Motor neuron (in vitro differentiated cells): ENCODE data around the gene KCTD19. TPM values are rescaled to one million over a fixed set of nuclear protein-coding genes. Genes with fewer than 3 reads are reported as not detected.

Experiments
- ATAC-seq, 8 experiments: fragments of 200-7000 bp; cut with Tn5 transposase; replicated peaks in 6 of 8; 2 replicates each; pipeline ENCODE4 v1.8.0; 2021; ENCODE audit warnings: mild to moderate bottlenecking in 8 of 8, moderate library complexity in 8 of 8
- H3K27ac ChIP-seq, 2 donors: fragments of 250-450 bp; sonication (Bioruptor Pico); 2 replicates each; pipeline ENCODE4 v1.9.0; 2021; ENCODE audit warnings: antibody characterized with exemption in 2 of 2, mild to moderate bottlenecking in 2 of 2, moderate library complexity in 1 of 2
- H3K4me1 ChIP-seq, 2 donors: fragments of 250-450 bp; sonication (Bioruptor Pico); replicated peaks in 1 of 2; 2 replicates each; pipeline ENCODE4 v1.6.1; 2021; ENCODE audit warnings: antibody characterized with exemption in 2 of 2, mild to moderate bottlenecking in 2 of 2, moderate library complexity in 1 of 2
- H3K4me3 ChIP-seq, 5 donors: fragments of 250-450 bp; sonication (Bioruptor Pico); 2 replicates each; pipeline ENCODE4 v1.9.0; 2021; ENCODE audit warnings: antibody characterized with exemption in 5 of 5, mild to moderate bottlenecking in 5 of 5, moderate library complexity in 4 of 5
- WGBS, 10 experiments: fragments of 450-650 bp; shearing (Covaris generic); methylation state at CpG; one replicate each; pipeline ENCODE4 v1.0.0; 2022; 5-methylcytosine and 5-hydroxymethylcytosine counted together
- in situ Hi-C, 9 experiments: fragments of 400-800 bp; cut with MboI; loops; one replicate each; pipeline ENCODE4 v1.15.0; 2021; ENCODE audit warnings: low sequenced_read_pairs in 9 of 9, low pct_unique_long_range_greater_than_20kb in 2 of 9; ENCODE audit not compliant: unreplicated experiment in 9 of 9
- total RNA-seq, 8 experiments: library from RNA; unstranded; fragments of 300-600 nt; gene quantifications; 2 replicates each; pipeline versions ENCODE4 v1.2.3 to v1.2.4, GENCODE V29; 2022

KCTD19 gene
- total RNA-seq, 8 experiments from 2014 or later, result 0.15 to 1.8 (median 0.90) TPM

- H3K27ac ChIP-seq, result no peak overlapping the region
- ATAC-seq, result peak in 2 of 8 experiments; percentile 5 to 12
- 17 to 77% (median 40%) methylated on average over 1 to 5 of the region's 13 CpGs; no CpG with 5 or more reads in 7 of the 10 experiments for WGBS, 10 experiments
- in situ Hi-C loops, result no loop called here
- peak overlapping the region in 3 of 5 donors; percentile 29 to 42 (median 34) for H3K4me3 ChIP-seq
- H3K4me1 ChIP-seq, result no peaks in the 10 kb centered on the region
Measured at GRCh38 chr16:67277999-67278772, 48.4 kb downstream of the KCTD19 start.

DNA sequence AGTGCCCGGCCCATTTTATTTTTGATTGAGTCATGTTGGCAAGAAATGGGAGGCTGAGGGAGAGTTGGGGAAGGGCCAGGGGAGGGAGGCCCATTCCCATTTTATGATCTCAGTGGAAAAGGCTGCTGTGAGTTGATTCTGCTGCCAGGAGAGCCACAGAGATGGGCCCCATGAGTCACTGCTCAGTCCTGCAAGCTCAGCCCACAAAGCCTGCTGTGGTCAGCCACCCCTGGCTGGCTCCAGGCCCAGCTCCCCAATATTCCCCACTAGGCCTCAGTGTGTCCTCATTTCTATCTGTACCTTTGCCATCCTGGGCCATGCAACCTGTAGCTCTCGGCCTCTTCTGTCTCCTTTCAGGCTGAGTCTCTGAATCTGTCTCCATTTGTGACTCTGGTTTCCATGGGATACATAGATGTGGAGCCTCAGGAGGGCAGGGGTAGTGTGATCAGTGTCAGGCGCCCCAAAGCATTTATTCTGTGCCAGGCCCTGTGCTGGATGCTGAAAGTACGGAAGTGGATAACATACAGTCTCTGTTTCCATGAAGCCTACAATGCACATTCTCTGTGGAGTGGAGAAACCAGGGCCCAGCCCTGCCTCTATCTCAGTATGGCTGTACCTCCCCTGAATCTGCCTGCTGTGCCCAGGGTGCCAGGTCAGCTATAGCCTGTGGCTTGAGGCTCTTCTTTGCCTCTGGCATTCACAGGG is 49.1 kb downstream of the KCTD19 start:
- WGBS, 10 experiments, result 0 to 100% (median 73%) methylated on average over 1 to 3 of the region's 4 CpGs; no CpG with 5 or more reads in 5 of the 10 experiments
- in situ Hi-C loops, result no loop called here
- H3K4me1 ChIP-seq, result no peaks in the 10 kb centered on the region
- H3K27ac ChIP-seq, result no peak overlapping the region
- no peak overlapping the region for H3K4me3 ChIP-seq
- peak in 5 of 8 experiments; percentile 29 to 69 (median 48) for ATAC-seq

GRCh38 chr16:67275321-67275720 is 51.2 kb downstream of the KCTD19 start:
- 86 to 100% (median 94%) methylated on average over 1 to 2 of the region's 2 CpGs; no CpG with 5 or more reads in 2 of the 10 experiments for WGBS, 10 experiments
- H3K27ac ChIP-seq, result no peak overlapping the region
- in situ Hi-C loops, result no loop called here
- no peak overlapping the region for H3K4me3 ChIP-seq
- no peaks in the 10 kb centered on the region for H3K4me1 ChIP-seq
- no peak for ATAC-seq

- no peak for ATAC-seq
- WGBS, 10 experiments, result 40 to 100% (median 85%) methylated on average over 1 to 4 of the region's 4 CpGs; no CpG with 5 or more reads in 7 of the 10 experiments
- no peak overlapping the region for H3K27ac ChIP-seq
- no peaks in the 10 kb centered on the region for H3K4me1 ChIP-seq
- H3K4me3 ChIP-seq, result no peak overlapping the region
- in situ Hi-C loops, result loop anchor here in 2 of 9 experiments (25.0 kb wide), 1 partner anchor 141 kb away; the partner anchor contains the start of gene ZDHHC1 (in 2 of the 2)
Measured at GRCh38 chr16:67271446-67271845, 55.1 kb downstream of the KCTD19 start.

DNA sequence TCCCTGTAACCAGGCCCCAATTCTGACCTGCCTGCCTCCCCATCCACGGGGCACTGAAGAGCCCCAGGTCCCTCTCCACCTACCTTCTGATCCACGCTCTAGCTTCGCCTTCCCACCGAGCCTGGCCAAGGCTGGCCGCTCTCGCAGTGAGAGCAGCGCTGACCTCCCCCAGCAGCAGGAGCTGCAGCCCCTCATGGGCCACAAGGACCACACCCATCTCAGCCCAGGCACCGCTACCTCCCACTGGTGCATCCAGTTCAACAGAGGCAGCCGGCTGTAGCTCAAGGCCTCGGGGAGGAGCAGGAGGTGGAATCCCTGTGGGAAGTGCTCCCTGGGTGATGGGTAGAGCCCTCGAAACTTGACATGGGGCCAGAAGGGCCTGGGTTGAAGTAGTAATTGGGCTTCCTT is 55.6 kb downstream of the KCTD19 start:
- ATAC-seq, result no peak
- H3K27ac ChIP-seq, result no peak overlapping the region
- H3K4me1 ChIP-seq, result no peaks in the 10 kb centered on the region
- 78 to 100% (median 100%) methylated on average over 1 to 4 of the region's 11 CpGs; no CpG with 5 or more reads in 5 of the 10 experiments for WGBS, 10 experiments
- no peak overlapping the region for H3K4me3 ChIP-seq
- in situ Hi-C loops, result loop anchor here in 2 of 9 experiments (25.0 kb wide), 1 partner anchor 141 kb away; the partner anchor contains the start of gene ZDHHC1 (in 2 of the 2)

- no peak overlapping the region for H3K4me3 ChIP-seq
- 20 to 67% (median 60%) methylated on average over 1 to 2 of the region's 5 CpGs; no CpG with 5 or more reads in 5 of the 10 experiments for WGBS, 10 experiments
- H3K27ac ChIP-seq, result no peak overlapping the region
- ATAC-seq, result peak in 2 of 8 experiments; percentile 12 to 55
- no peaks in the 10 kb centered on the region for H3K4me1 ChIP-seq
- in situ Hi-C loops, result loop anchor here in 2 of 9 experiments (25.0 kb wide), 1 partner anchor 143 kb away; the partner anchor contains the start of gene ZDHHC1 (in 2 of the 2)
Measured at GRCh38 chr16:67269766-67270165, 56.8 kb downstream of the KCTD19 start.

GRCh38 chr16:67268136-67268579 is 58.4 kb downstream of the KCTD19 start:
- WGBS, 10 experiments, result 50 to 89% (median 82%) methylated on average over 2 to 5 of the region's 5 CpGs; no CpG with 5 or more reads in 3 of the 10 experiments
- ATAC-seq, result peak in 2 of 8 experiments; percentile 98
- Histone ChIP-seq H3K27ac (no peak overlapping the region), H3K4me3 (no peak overlapping the region), H3K4me1 (no peaks in the 10 kb centered on the region)
- in situ Hi-C loops, result loop anchor here in 2 of 9 experiments (25.0 kb wide), 1 partner anchor 144 kb away; the partner anchor contains the start of gene ZDHHC1 (in 2 of the 2)

DNA sequence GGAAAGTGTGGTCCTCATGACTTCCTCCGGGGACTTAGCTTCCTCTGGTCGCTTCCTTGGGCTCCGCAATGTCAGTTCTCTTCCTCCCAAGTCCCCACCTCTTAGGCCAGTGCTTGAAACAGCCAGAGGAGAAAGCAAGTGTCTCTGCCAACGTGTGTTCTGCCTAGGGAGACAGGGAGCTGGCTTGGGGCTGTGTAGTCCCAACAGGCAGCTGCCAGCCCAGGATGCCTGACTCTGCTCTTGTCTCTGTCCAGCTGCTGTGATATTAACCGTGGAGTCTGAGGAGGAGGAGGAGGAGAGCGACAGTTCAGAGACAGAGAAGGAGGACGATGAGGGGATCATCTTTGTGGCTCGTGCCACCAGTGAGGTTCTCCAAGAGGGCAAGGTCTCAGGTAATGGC is 60.7 kb downstream of the KCTD19 start:
- ATAC-seq, result no peak
- Histone ChIP-seq H3K27ac (no peak overlapping the region), H3K4me1 (peaks cover 0 to 3% of the 10 kb centered on the region in 2 donors), H3K4me3 (no peak overlapping the region)
- in situ Hi-C loops, result loop anchor here in 2 of 9 experiments (25.0 kb wide), 1 partner anchor 146 kb away; the partner anchor contains the start of gene ZDHHC1 (in 2 of the 2)
- 43 to 100% (median 65%) methylated on average over 2 to 8 of the region's 8 CpGs; no CpG with 5 or more reads in 3 of the 10 experiments for WGBS, 10 experiments

DNA sequence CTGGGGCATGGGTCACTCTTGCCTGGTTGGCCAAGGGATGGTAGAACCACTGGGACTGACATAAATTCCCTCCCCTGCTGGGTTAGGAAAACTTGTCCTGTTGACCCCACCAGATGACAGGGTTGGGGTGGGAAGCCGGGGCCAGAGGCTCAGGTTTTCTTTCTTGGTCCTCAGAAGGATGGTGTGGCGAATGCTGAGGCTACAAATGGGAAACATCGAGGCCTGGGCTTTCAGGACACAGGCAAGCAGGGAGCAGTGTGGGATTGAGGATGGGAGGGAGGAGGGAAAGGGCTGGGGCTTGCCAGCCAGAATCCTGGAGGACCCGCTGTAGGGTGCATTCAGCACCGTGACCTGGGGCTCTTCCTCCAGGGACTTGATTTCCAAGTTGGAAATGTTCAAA is 61.7 kb downstream of the KCTD19 start:
- ATAC-seq, result no peak
- in situ Hi-C loops, result loop anchor here in 2 of 9 experiments (25.0 kb wide), 1 partner anchor 147 kb away; the partner anchor contains the start of gene ZDHHC1 (in 2 of the 2)
- Histone ChIP-seq H3K4me1 (peaks cover 0 to 4% of the 10 kb centered on the region in 2 donors), H3K4me3 (no peak overlapping the region), H3K27ac (no peak overlapping the region)
- WGBS, 10 experiments, result 83 to 100% (median 100%) methylated on average over 1 to 2 of the region's 5 CpGs; no CpG with 5 or more reads in 4 of the 10 experiments

DNA sequence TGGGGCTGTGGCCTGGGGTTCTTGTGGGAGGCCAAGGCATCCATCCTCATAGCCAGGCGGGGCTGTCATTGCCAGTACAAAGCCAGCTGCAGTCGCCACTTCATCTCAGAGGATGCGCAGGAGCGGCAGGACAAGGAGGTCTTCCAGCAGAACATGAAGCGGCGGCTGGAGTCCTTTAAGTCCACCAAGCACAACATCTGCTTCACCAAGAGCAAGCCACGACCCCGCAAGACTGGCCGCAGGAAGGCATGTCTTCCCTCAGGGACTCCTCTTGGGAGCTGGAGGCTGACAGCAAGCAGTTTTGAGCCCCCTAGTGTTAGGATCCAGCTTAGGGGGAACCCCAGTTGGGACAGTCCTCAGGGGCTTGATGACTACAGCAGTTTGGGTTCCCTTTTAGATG is 62.3 kb downstream of the KCTD19 start:
- 77 to 95% (median 87%) methylated on average over 4 to 5 of the region's 9 CpGs; no CpG with 5 or more reads in 7 of the 10 experiments for WGBS, 10 experiments
- Histone ChIP-seq H3K27ac (no peak overlapping the region), H3K4me1 (peaks cover 0 to 4% of the 10 kb centered on the region in 2 donors), H3K4me3 (no peak overlapping the region)
- in situ Hi-C loops, result loop anchor here in 2 of 9 experiments (25.0 kb wide), 1 partner anchor 148 kb away; the partner anchor contains the start of gene ZDHHC1 (in 2 of the 2)
- ATAC-seq, result peak in 1 of 8 experiments; percentile 35

GRCh38 chr16:67263201-67263600 is 63.3 kb downstream of the KCTD19 start:
- no peak overlapping the region for H3K27ac ChIP-seq
- ATAC-seq, result no peak
- WGBS, 10 experiments, result 55 to 100% (median 80%) methylated on average over 1 to 3 of the region's 3 CpGs; no CpG with 5 or more reads in 3 of the 10 experiments
- in situ Hi-C loops, result loop anchor here in 2 of 9 experiments (25.0 kb wide), 1 partner anchor 149 kb away; the partner anchor contains the start of gene ZDHHC1 (in 2 of the 2)
- peaks cover 0 to 4% of the 10 kb centered on the region in 2 donors for H3K4me1 ChIP-seq
- H3K4me3 ChIP-seq, result no peak overlapping the region

- in situ Hi-C loops, result loop anchor here in 2 of 9 experiments (25.0 kb wide), 1 partner anchor 152 kb away; the partner anchor contains the start of gene ZDHHC1 (in 2 of the 2)
Measured at GRCh38 chr16:67260426-67261063, 66.0 kb downstream of the KCTD19 start.

More at GRCh38 chr16:67260426-67261063, 66.0 kb downstream of the KCTD19 start:
- Histone ChIP-seq H3K27ac (no peak overlapping the region), H3K4me1 (peaks cover 0 to 4% of the 10 kb centered on the region in 2 donors), H3K4me3 (no peak overlapping the region)
- peak; percentile 59 to 89 (median 78) for ATAC-seq
- WGBS, 10 experiments, result 59 to 94% (median 67%) methylated on average over 1 to 4 of the region's 4 CpGs; no CpG with 5 or more reads in 1 of the 10 experiments
